Large intestine (tissue), 3 donors: Measurements from ENCODE around the gene CDKAL1. TPM values are rescaled to one million over a fixed set of nuclear protein-coding genes. Genes with fewer than 3 reads are reported as not detected.

ENCODE experiments used
- DNase-seq, 2 donors: peaks; one replicate each; pipeline versions ENCODE4 v3.0.0 to v3.0.0-alpha.2; 2013
- H3K27ac ChIP-seq: one replicate; pipeline ENCODE4 v1.5.1; 2013; ENCODE audit warnings: low read length
- H3K27me3 ChIP-seq: 2 replicates; pipeline ENCODE4 v1.6.1; 2013; ENCODE audit warnings: low read length; ENCODE audit not compliant: control insufficient read depth, insufficient read depth
- H3K36me3 ChIP-seq: 2 replicates; pipeline ENCODE4 v1.6.1; 2013; ENCODE audit warnings: low read length; ENCODE audit not compliant: control insufficient read depth, insufficient read depth
- H3K4me1 ChIP-seq: one replicate; pipeline ENCODE4 v1.6.1; 2013; ENCODE audit warnings: low read length; ENCODE audit not compliant: control insufficient read depth, insufficient read depth
- H3K4me3 ChIP-seq: one replicate; pipeline ENCODE4 v1.5.1; 2013; ENCODE audit warnings: low read length
- H3K9me3 ChIP-seq: one replicate; pipeline ENCODE4 v1.6.1; 2013; ENCODE audit warnings: mild to moderate bottlenecking, low read depth, low read length, moderate library complexity; ENCODE audit not compliant: control insufficient read depth
- WGBS: methylation state at CpG from one replicate; pipeline ENCODE4 v1.1.5; 2013; ENCODE audit warnings: low lambda C conversion rate; ENCODE audit not compliant: insufficient coverage; 5-methylcytosine and 5-hydroxymethylcytosine counted together
- polyA plus RNA-seq: library from polyadenylated mRNA; unstranded; fragments of 120-200 nt; gene quantifications from one replicate; pipeline ENCODE4 v1.2.1, GENCODE V29; 2013

Gene CDKAL1
- polyA plus RNA-seq, 1 donor: 10.3 TPM

DNA sequence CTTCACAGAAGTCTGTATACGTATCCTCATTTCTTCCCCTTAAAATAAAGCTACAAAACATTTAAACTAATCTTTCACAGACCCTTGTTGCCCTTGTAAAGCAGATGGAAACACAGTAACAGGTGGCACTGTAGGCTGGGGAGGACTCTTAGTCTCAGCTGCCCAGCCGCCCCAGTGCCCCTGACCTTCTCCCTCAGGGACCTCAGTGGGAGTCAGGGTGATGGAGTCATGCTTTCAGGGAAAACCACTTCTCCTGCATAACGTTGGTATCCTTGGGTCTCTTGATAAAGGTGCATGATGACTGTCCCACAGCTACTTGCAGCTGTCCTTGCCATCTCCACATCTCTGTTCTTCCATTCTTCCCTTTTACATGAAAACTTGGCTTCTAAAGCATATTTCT, 198.6 kb downstream of the CDKAL1 start:
- H3K27ac ChIP-seq: no peak overlapping the region
- WGBS: no CpG with 5 or more reads among the region's 3 CpGs
- no peaks in the 10 kb centered on the region for H3K9me3 ChIP-seq
- DNase-seq: no peak
- H3K4me3 ChIP-seq: no peak overlapping the region
- H3K27me3 ChIP-seq: no peaks in the 10 kb centered on the region
- no peaks in the 10 kb centered on the region for H3K4me1 ChIP-seq
- no peaks in the 10 kb centered on the region for H3K36me3 ChIP-seq

DNA sequence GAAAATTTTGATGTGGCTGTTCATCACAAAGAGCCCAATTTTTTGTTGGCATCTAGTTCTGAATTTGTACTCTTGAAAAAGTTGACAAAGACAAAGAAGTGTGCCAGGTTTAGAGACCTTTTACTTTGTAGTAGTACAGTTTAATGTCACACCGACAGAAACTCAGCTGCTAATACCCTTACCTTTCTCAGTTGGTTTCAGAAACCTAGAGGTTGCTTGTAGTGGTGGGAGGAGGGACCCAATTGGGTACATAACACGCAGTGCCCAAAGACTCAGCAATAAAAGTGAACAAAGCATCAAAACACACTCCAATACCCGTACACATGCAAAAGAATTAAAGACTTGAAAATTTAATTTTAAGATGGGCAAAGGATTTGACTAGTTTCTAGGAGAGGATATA, 203.7 kb downstream of the CDKAL1 start:
- 92% methylated on average over 2 of the region's 3 CpGs for WGBS
- H3K27me3 ChIP-seq: no peaks in the 10 kb centered on the region
- no peak overlapping the region for H3K4me3 ChIP-seq
- H3K36me3 ChIP-seq: peaks cover 2% of the 10 kb centered on the region
- DNase-seq: no peak
- no peak overlapping the region for H3K27ac ChIP-seq
- no peaks in the 10 kb centered on the region for H3K9me3 ChIP-seq
- H3K4me1 ChIP-seq: no peaks in the 10 kb centered on the region

DNA sequence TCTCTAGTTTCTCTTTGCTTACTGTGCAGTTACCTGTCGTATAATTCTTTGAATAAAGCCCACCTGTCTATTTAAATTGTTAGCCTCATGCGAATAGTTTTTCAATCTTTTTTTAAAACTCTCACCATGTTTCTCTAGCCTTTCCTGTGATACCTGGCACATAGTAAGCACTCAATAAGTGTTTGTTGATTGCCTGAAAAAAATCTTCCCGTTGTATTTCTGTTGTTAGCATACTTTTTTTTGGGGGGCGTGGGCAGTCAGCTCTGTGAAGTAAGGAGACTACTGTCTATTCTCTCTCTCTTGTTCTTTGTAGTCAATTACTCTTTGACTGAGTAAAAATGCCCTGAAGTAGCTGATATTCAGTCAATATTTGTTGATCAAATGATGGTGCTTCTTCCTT, 205.8 kb downstream of the CDKAL1 start:
- WGBS: 100% methylated on average over 2 of the region's 4 CpGs

DNA sequence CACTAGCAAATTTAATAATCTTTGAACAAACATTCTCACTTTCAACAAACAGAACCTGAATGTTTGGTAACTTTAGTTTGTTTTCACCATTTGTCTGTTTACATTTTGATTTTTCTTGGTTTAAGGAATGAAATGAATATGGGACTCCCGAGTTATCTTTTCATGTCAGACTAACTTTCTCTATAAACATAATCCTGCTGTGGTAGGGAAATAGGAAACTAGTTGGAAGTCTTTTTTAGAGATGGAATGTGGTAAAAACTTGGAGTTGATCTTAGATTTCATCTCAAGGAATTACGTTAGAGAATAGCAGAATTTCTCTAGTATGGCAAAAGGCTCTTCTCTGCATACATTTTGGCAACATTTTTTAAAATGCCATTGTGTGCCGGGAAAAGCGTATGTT, 206.5 kb downstream of the CDKAL1 start:
- Histone ChIP-seq H3K27me3 (no peaks in the 10 kb centered on the region), H3K9me3 (no peaks in the 10 kb centered on the region), H3K4me1 (no peaks in the 10 kb centered on the region), H3K4me3 (no peak overlapping the region), H3K27ac (no peak overlapping the region), H3K36me3 (peaks cover 2% of the 10 kb centered on the region)
- 29% methylated on average over 1 of the region's 4 CpGs for WGBS
- DNase-seq: no peak

More for the DNA sequence above, 205.8 kb downstream of the CDKAL1 start:
- DNase-seq: no peak
- Histone ChIP-seq H3K9me3 (no peaks in the 10 kb centered on the region), H3K4me3 (no peak overlapping the region), H3K4me1 (no peaks in the 10 kb centered on the region), H3K36me3 (peaks cover 2% of the 10 kb centered on the region), H3K27me3 (no peaks in the 10 kb centered on the region), H3K27ac (no peak overlapping the region)

DNA sequence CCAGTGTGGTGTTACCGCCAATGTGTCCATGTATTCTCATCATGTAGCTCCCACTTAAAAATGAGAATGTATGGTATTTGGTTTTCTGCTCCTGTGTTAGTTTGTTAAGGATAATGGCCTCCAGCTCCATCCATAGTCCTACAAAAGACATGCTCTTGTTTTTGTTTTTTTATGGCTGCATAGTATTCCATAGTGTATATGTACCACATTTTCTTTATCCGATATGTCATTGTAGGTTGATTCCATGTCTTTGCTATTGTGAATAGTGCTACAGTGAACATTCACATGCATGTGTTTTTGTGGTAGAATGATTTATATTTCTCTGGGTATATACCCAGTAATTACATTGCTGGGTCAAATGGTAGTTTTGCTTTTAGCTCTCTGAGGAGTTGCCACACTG, 207.2 kb downstream of the CDKAL1 start:
- H3K4me3 ChIP-seq: no peak overlapping the region

DNA sequence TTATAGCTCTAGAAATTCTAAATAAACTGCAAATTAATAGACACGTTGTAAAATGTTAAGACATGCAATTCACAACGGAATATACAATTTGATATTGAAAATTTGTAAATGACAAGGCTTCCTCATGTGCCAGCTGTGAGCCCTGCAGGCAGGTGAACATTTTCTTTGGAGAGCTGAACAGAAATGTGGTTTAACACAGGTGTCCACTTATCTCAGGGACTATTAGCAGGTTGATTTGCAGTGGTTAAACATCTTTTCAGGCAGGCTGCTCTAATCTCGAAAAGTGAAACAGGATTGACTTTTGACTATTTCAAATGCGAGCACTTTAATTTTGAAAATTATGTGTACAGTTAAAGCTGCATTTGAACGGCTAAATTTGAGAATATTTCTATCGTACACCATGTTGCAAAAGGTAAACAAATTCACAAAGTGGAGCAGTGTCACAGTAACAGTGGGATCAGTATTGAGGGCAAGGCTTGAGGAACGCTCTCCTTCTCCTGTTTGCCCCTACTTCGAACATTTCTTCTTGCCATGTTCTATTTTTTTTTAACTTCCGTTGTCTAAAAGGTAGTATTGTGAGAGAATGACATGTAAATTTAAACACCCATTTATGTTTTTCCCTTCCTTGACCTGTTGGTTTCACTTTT, 210.8 kb downstream of the CDKAL1 start:
- Histone ChIP-seq H3K27ac (no peak overlapping the region), H3K9me3 (peaks cover 4% of the 10 kb centered on the region), H3K4me3 (no peak overlapping the region), H3K36me3 (no peaks in the 10 kb centered on the region), H3K27me3 (no peaks in the 10 kb centered on the region), H3K4me1 (no peaks in the 10 kb centered on the region)
- no peak for DNase-seq
- WGBS: 49% methylated on average over 4 of the region's 9 CpGs

More for the DNA sequence above, 207.2 kb downstream of the CDKAL1 start:
- no CpG with 5 or more reads among the region's 2 CpGs for WGBS
- H3K36me3 ChIP-seq: peaks cover 2% of the 10 kb centered on the region
- DNase-seq: no peak
- no peaks in the 10 kb centered on the region for H3K4me1 ChIP-seq
- no peaks in the 10 kb centered on the region for H3K9me3 ChIP-seq
- H3K27me3 ChIP-seq: no peaks in the 10 kb centered on the region
- H3K27ac ChIP-seq: no peak overlapping the region

DNA sequence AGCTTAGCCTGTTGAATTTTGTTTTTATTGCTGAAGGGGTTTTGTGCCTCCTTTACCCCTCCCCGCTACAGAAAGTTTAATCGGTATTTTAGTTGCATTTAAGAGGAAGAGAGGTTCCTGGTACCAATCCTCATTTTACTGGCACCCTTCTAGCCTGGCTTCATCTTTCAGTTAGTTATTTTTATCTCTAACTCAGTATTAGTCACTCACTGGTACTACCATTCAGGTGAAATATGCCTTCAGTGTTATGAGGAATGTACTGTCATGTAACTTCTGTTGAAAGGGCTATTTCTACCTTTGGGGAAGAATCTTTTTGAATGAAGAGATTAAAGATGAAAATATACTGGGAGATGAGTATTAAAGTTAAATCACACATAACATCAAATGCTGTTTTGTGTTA, 211.8 kb downstream of the CDKAL1 start:
- 100% methylated on average over 1 of the region's 2 CpGs for WGBS
- Histone ChIP-seq H3K4me3 (no peak overlapping the region), H3K4me1 (no peaks in the 10 kb centered on the region), H3K27me3 (no peaks in the 10 kb centered on the region), H3K9me3 (peaks cover 4% of the 10 kb centered on the region), H3K36me3 (no peaks in the 10 kb centered on the region), H3K27ac (no peak overlapping the region)
- DNase-seq: no peak

DNA sequence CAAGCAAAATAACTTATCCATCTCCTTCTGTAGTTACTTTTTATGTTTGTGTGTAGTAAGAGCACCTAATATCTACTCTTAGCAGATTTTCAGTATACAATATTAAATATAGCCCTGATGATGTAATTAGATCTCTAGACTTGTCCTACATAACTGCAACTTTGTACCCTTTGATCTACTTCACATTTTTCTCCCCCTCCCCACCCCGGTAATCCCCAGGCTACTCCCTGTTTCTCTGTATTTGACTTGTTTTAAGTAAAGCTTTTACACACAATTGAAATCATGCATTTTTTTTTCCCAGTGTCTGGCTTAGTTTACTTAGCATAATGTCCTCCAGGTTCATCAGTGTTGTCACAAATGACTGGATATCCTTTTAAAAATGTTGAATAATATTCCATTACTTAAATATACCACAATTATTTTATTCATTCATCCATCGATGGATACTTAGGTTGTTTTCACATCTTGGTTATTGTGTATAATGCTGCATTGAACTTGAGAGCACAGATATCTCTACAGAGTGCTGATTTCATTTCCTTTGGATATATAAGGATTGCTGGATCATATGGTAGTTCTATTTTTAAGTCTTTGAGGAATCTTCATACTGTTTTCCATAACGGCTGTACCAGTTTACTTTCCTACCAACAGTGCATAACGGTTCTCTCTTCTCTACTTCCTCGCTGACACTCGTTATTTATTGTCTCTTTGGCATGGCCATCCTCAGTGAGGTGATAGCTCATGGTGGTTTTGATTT, 212.7 kb downstream of the CDKAL1 start:
- Histone ChIP-seq H3K27me3 (no peaks in the 10 kb centered on the region), H3K36me3 (no peaks in the 10 kb centered on the region), H3K4me1 (no peaks in the 10 kb centered on the region), H3K4me3 (no peak overlapping the region), H3K27ac (no peak overlapping the region), H3K9me3 (peaks cover 4% of the 10 kb centered on the region)
- WGBS: 87% methylated on average over 4 of the region's 6 CpGs
- DNase-seq: no peak

DNA sequence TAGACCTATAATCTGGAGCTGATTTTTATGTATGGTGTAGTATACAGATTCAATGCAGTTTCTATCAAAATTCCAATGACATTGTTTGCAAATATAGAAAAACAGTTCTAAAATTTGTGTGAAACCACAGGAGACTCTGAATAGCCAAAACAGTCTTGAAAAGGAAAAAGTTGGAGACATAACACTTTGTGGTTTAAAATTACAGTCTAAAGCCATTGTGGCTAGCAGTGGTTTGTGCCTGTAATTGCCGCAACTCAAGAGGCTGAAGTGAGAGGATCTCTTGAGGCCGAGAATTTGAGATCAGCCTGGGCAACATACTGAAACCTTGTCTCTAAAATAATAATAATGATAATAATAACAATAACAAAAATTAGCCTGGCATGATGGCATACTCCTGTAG, 213.7 kb downstream of the CDKAL1 start:
- 100% methylated on average over 1 of the region's 2 CpGs for WGBS
- no peak overlapping the region for H3K4me3 ChIP-seq
- H3K9me3 ChIP-seq: peaks cover 4% of the 10 kb centered on the region
- no peak for DNase-seq
- no peaks in the 10 kb centered on the region for H3K36me3 ChIP-seq
- H3K4me1 ChIP-seq: no peaks in the 10 kb centered on the region
- no peak overlapping the region for H3K27ac ChIP-seq
- H3K27me3 ChIP-seq: no peaks in the 10 kb centered on the region

DNA sequence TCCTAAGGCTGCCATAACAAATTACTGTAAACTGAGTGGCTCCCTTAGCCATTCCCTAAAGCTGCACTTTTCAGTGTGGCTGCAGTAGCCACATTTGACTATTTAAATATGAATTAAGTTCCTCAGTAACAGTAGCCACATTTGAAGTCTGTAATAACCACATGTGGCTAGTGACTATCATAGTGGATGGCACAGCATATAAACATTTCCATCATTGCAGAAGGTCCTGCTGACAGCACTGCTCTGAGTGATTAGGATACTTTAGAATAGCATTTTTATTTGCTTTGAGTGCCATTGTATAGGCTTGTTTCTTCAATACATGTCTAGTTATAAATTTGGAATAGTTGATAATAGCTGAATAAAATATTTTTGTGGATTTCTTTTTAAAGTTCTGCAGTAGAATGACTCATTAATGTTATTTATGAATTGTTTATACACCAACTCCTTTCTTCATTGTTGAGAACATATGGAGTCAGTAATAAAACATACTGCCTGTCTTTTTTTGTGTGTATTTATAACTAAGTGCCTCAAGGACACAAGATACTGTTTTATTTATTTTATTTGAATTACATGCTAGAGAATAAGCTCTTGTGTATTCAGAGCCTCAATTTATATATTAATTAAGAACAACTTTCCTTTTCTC, 217.2 kb downstream of the CDKAL1 start:
- DNase-seq: no peak
- Histone ChIP-seq H3K27me3 (no peaks in the 10 kb centered on the region), H3K4me1 (no peaks in the 10 kb centered on the region), H3K27ac (no peak overlapping the region), H3K36me3 (no peaks in the 10 kb centered on the region), H3K9me3 (peaks cover 4% of the 10 kb centered on the region), H3K4me3 (no peak overlapping the region)
